CD4-positive, alpha-beta T cell treated with Interferon gamma for 1 hour (primary cell): Measurements from ENCODE around the gene CHRNA5.
"Not testable (repeated sequence)": the region's sequence is repeated elsewhere in the genome, so short reads cannot be mapped to it uniquely, and the experiment has no call there.

ENCODE experiments used
- DNase-seq: peaks from one replicate; pipeline ENCODE4 v3.0.0-alpha.2; 2020

CHRNA5 gene

GRCh38 chr15:78565951-78566774, 843 bp downstream of the CHRNA5 start:
- no peak for DNase-seq

GRCh38 chr15:78567531-78567930, 2.2 kb downstream of the CHRNA5 start:
- no peak for DNase-seq

- DNase-seq = no peak
Measured at GRCh38 chr15:78570710-78571109, 5.4 kb downstream of the CHRNA5 start.

GRCh38 chr15:78571382-78571781, 6.1 kb downstream of the CHRNA5 start:
- no peak for DNase-seq

- DNase-seq = no peak
Measured at GRCh38 chr15:78573416-78573815, 8.1 kb downstream of the CHRNA5 start.

GRCh38 chr15:78574944-78575343, 9.6 kb downstream of the CHRNA5 start:
- no peak for DNase-seq

- DNase-seq = no peak
Measured at GRCh38 chr15:78597583-78597982, 32.3 kb downstream of the CHRNA5 start.

GRCh38 chr15:78598348-78598747, 33.0 kb downstream of the CHRNA5 start:
- DNase-seq = no peak

- no peak for DNase-seq
Measured at GRCh38 chr15:78599189-78599588, 33.9 kb downstream of the CHRNA5 start.

- no peak for DNase-seq
Measured at GRCh38 chr15:78603467-78603866, 38.1 kb downstream of the CHRNA5 start.

- DNase-seq = no peak
Measured at GRCh38 chr15:78604420-78604819, 39.1 kb downstream of the CHRNA5 start.

GRCh38 chr15:78605201-78605600, 39.9 kb downstream of the CHRNA5 start:
- no peak for DNase-seq

GRCh38 chr15:78605680-78606079, 40.4 kb downstream of the CHRNA5 start:
- DNase-seq = no peak

- not testable (repeated sequence) for DNase-seq
Measured at GRCh38 chr15:78609551-78609950, 44.2 kb downstream of the CHRNA5 start.

- DNase-seq = no peak
Measured at GRCh38 chr15:78614021-78614420, 48.7 kb downstream of the CHRNA5 start.

GRCh38 chr15:78615151-78615589, 49.9 kb downstream of the CHRNA5 start:
- no peak for DNase-seq

- DNase-seq = no peak
Measured at GRCh38 chr15:78616506-78616905, 51.2 kb downstream of the CHRNA5 start.

GRCh38 chr15:78617076-78617475, 51.8 kb downstream of the CHRNA5 start:
- no peak for DNase-seq

GRCh38 chr15:78617516-78617915, 52.2 kb downstream of the CHRNA5 start:
- no peak for DNase-seq

GRCh38 chr15:78618064-78618463, 52.7 kb downstream of the CHRNA5 start:
- DNase-seq = no peak

- peak; percentile 59 for DNase-seq
Measured at GRCh38 chr15:78618490-78618934, 53.2 kb downstream of the CHRNA5 start.

GRCh38 chr15:78619022-78619950, 54.0 kb downstream of the CHRNA5 start:
- no peak for DNase-seq

GRCh38 chr15:78620021-78620526, 54.8 kb downstream of the CHRNA5 start:
- DNase-seq = no peak
